MV-4-11 (cell line): Measurements from ENCODE around the gene CLEC6A.
A peak's percentile ranks its signal among the peaks of the same experiment; 100 is the strongest.
"Not testable (repeated sequence)": the region's sequence is repeated elsewhere in the genome, so short reads cannot be mapped to it uniquely, and the experiment has no call there.

Source experiments
- DNase-seq: peaks from one replicate; lab custom pipeline; 2025; lab: John Stamatoyannopoulos, UW

Gene CLEC6A

GRCh38 chr12:8455727-8456360 lies at the start of gene CLEC6A:
Gene CLEC6A (plus strand): TSS chr12:8455962. CDS start chr12:8456112, 150 bp downstream.
- peak; percentile 86 for DNase-seq

GRCh38 chr12:8419576-8419975 lies 36.2 kb upstream of the CLEC6A start:
- DNase-seq: not testable (repeated sequence)

- DNase-seq: no peak
Measured at GRCh38 chr12:8420506-8420905, 35.3 kb upstream of the CLEC6A start.

- DNase-seq: not testable (repeated sequence)
Measured at GRCh38 chr12:8444536-8445278, 11.1 kb upstream of the CLEC6A start.

- no peak for DNase-seq
Measured at GRCh38 chr12:8445731-8446130, 10.0 kb upstream of the CLEC6A start.

GRCh38 chr12:8446642-8447547 lies 8.9 kb upstream of the CLEC6A start:
- DNase-seq: no peak

GRCh38 chr12:8449355-8449859 lies 6.4 kb upstream of the CLEC6A start:
- DNase-seq: no peak

GRCh38 chr12:8452036-8452435 lies 3.7 kb upstream of the CLEC6A start:
- DNase-seq: no peak

GRCh38 chr12:8453021-8453513 lies 2.7 kb upstream of the CLEC6A start:
- DNase-seq: peak; percentile 94

GRCh38 chr12:8453796-8454195 lies 2.0 kb upstream of the CLEC6A start:
- no peak for DNase-seq

- no peak for DNase-seq
Measured at GRCh38 chr12:8455271-8455670, 491 bp upstream of the CLEC6A start.

- DNase-seq: no peak
Measured at GRCh38 chr12:8461426-8461825, 5.7 kb downstream of the CLEC6A start.

- DNase-seq: peak; percentile 16
Measured at GRCh38 chr12:8465301-8465996, 9.7 kb downstream of the CLEC6A start.

GRCh38 chr12:8466241-8466640 lies 10.5 kb downstream of the CLEC6A start:
- DNase-seq: peak; percentile 45

- DNase-seq: no peak
Measured at GRCh38 chr12:8471090-8471489, 15.3 kb downstream of the CLEC6A start.

- no peak for DNase-seq
Measured at GRCh38 chr12:8475508-8476203, 19.9 kb downstream of the CLEC6A start.

GRCh38 chr12:8482571-8483061 lies 26.9 kb downstream of the CLEC6A start:
- no peak for DNase-seq

GRCh38 chr12:8483079-8483478 lies 27.3 kb downstream of the CLEC6A start:
- DNase-seq: no peak

- DNase-seq: peak; percentile 51
Measured at GRCh38 chr12:8491646-8492530, 36.1 kb downstream of the CLEC6A start.

GRCh38 chr12:8493084-8493483 lies 37.3 kb downstream of the CLEC6A start:
- DNase-seq: peak; percentile 99
